GM23338 (cell line): ENCODE measurements around the gene GPRIN1.

ENCODE experiments used
- CREB1 ChIP-seq: fragments of 250-450 bp; sonication (Bioruptor Pico); IDR thresholded peaks from 2 replicates; pipeline ENCODE4 v1.5.0; 2020; ENCODE audit warnings: low read depth, mild to moderate bottlenecking, moderate library complexity
- CTCF ChIP-seq, 2 experiments: fragments of 200-600 bp in 1 of 2; sonication (generic) in 1 of 2; conservative IDR thresholded peaks; 2 replicates each; pipeline versions ENCODE4 v1.5.1 to v1.6.1; 2016 to 2017; ENCODE audit warnings: antibody characterized with exemption in 2 of 2, low read depth in 2 of 2, mild to moderate bottlenecking in 2 of 2, moderate library complexity in 1 of 2
- EZH2 ChIP-seq: fragments of 200-600 bp; sonication (generic); IDR thresholded peaks from one replicate; pipeline ENCODE4 v1.8.0; 2017; ENCODE audit warnings: antibody characterized with exemption, mild to moderate bottlenecking, low read depth; ENCODE audit not compliant: unreplicated experiment
- JUNB ChIP-seq: IDR thresholded peaks from one replicate; pipeline ENCODE4 v1.6.1; 2016; ENCODE audit warnings: antibody characterized with exemption; ENCODE audit not compliant: unreplicated experiment
- POLR2AphosphoS5 ChIP-seq: IDR thresholded peaks from 2 replicates; pipeline ENCODE4 v1.6.1; 2016; ENCODE audit warnings: antibody characterized with exemption, low read depth

DNA sequence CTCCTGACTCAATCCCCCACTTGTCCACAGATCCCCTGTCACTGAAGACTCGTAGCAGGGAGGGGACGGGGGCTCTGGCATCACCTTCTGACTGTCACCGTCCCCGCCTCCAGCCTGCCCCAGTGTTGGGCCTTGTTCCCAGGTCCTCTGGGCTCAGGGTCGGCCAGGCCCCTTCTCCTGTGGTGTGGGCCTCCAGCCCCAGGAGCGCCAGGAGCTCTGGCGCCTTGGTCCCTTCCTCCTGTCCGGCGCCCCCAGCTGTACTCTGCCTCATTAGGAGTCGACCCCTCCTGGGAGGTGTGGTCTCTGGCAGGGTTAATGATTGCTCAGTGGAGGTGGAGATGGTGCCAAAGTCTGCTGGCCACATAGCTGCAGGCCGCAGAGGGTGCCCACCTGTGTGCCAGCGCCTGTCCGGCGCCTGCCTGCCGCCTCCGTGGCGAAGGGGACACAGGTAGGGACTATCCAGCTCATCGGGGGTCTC is 61.0 kb downstream of the GPRIN1 start, which contains the start of gene CDHR2:
- no peak for TF ChIP-seq JUNB
- no peak for TF ChIP-seq CTCF (conservative IDR thresholded peaks at IDR 0.05; ENCODE audit: low read depth in 2 of 2)
- no peak for TF ChIP-seq EZH2
- no peak for TF ChIP-seq CREB1 (CRISPR knock-in tag)
- TF ChIP-seq POLR2AphosphoS5 = no peak
